Spleen (tissue), 7 donors: ENCODE results near the gene HOXD4.

Source experiments
- CTCF ChIP-seq, 11 experiments: fragments of 200-600 bp in 7 of 11; fragments of 450-650 bp in 4 of 11; sonication (generic) in 4 of 11; IDR thresholded peaks in 8 of 11; conservative IDR thresholded peaks in 3 of 11; 1 replicate in 7 of 11; 2 replicates in 4 of 11; pipeline versions ENCODE4 v1.4.0 to v1.8.0; 2016 to 2021; ENCODE audit warnings: antibody characterized with exemption in 11 of 11, inconsistent platforms in 4 of 11, mild to moderate bottlenecking in 1 of 11
- POLR2A ChIP-seq, 3 donors: fragments of 450-650 bp; IDR thresholded peaks; one replicate each; pipeline ENCODE4 v1.5.1; 2017; ENCODE audit warnings: antibody characterized with exemption in 3 of 3, mild to moderate bottlenecking in 1 of 3
- POLR2AphosphoS5 ChIP-seq, 3 donors: sonication (generic); formaldehyde crosslinking; IDR thresholded peaks; one replicate each; pipeline ENCODE4 v1.5.1; 2017; ENCODE audit warnings: antibody characterized with exemption in 3 of 3
- donor health status: DM: no; HTN: no; CAD: no; lungs with moderate emphysema.
- donor health status: DM: no; HTN: no; CAD: no.
- donor health status: DM: no; HTN: no; CAD: no.

DNA sequence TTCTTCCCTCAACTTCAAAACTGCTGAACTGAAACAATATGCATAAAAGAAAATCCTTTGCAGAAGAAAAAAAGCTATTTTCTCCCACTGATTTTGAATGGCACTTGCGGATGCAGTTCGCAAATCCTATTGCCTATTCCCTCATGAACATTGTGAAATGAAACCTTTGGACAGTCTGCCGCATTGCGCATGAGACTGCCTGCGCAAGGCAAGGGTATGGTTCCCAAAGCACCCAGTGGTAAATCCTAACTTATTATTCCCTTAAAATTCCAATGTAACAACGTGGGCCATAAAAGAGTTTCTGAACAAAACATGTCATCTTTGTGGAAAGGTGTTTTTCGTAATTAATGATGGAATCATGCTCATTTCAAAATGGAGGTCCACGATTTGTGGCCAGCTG, 13.4 kb upstream of the HOXD4 start:
- TF ChIP-seq POLR2AphosphoS5 (IDR thresholded peaks at IDR 0.05) (no peak), CTCF (IDR thresholded peaks at IDR 0.05 in 8 of 11, conservative IDR thresholded peaks at IDR 0.05 in 3 of 11) (no peak), POLR2A (IDR thresholded peaks at IDR 0.05) (no peak)
